ENCODE measurements around the gene GPR15LG.
A peak's percentile ranks its signal among the peaks of the same experiment; 100 is the strongest.
"Not testable (repeated sequence)": the region's sequence is repeated elsewhere in the genome, so short reads cannot be mapped to it uniquely, and the experiment has no call there.

Gene GPR15LG

DNA sequence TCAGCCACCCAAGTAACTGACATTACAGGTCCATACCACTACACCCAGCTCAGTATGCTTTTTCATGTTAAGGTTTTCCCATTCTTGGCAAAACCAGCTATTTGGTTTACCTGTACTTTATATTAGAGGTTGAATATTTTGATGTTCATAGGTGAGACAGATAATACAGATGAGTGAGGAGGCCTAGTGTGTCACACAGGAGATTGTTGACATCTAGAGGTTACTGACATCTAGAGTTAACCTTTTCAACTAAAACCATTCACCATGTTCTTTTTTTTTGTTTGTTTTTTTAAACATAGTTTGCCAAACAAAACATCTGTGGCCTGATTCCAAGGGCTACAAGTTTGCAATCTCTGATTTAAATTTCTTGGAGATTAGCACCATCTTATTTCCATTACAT lies 26.3 kb upstream of the GPR15LG start:
- Histone ChIP-seq H3K4ac (ENCODE audit: low read depth, low read length) (no peak overlapping the region), H3K14ac (ENCODE audit: low read length) (no peak overlapping the region), H2BK5ac (ENCODE audit: low read depth, low read length, poor library complexity) (no peak overlapping the region), H3K9me3 (ENCODE audit: insufficient read depth, low read depth, low read length) (no peaks in the 10 kb centered on the region), H3K27me3 (ENCODE audit: insufficient read depth, low read length) (no peaks in the 10 kb centered on the region), H3K27ac (ENCODE audit: low read depth, low read length) (no peak overlapping the region), H3K79me1 (ENCODE audit: low read length) (no peaks in the 10 kb centered on the region), H2AFZ (ENCODE audit: insufficient read depth, low read length, poor library complexity) (no peak overlapping the region), H4K91ac (ENCODE audit: low read depth, low read length) (no peak overlapping the region), H3K36me3 (ENCODE audit: control insufficient read depth in 1 of 2, insufficient read depth in 2 of 2, low read length in 2 of 2) (peaks cover 12 to 27% of the 10 kb centered on the region in 2 experiments), H3K18ac (ENCODE audit: low read length) (no peak overlapping the region), H4K12ac (ENCODE audit: low read depth, low read length) (no peak overlapping the region), H3K4me2 (ENCODE audit: low read length) (no peak overlapping the region), H2BK12ac (ENCODE audit: low read length) (no peak overlapping the region), H2AK5ac (ENCODE audit: low read length) (no peak overlapping the region), H4K8ac (ENCODE audit: low read depth, low read length) (no peak overlapping the region), H3K79me2 (ENCODE audit: control insufficient read depth, insufficient read depth, low read length, poor library complexity) (no peaks in the 10 kb centered on the region), H3K4me3 (ENCODE audit: low read depth, low read length) (no peak overlapping the region), H3K4me1 (ENCODE audit: control insufficient read depth in 1 of 2, insufficient read depth in 2 of 2, low read length in 2 of 2) (no peaks in the 10 kb centered on the region), H2BK120ac (ENCODE audit: insufficient read depth, low read length, poor library complexity) (no peak overlapping the region), H3K9ac (ENCODE audit: low read length) (no peak overlapping the region), H3K23ac (ENCODE audit: low read length) (no peak overlapping the region)
- DNase-seq = no peak

DNA sequence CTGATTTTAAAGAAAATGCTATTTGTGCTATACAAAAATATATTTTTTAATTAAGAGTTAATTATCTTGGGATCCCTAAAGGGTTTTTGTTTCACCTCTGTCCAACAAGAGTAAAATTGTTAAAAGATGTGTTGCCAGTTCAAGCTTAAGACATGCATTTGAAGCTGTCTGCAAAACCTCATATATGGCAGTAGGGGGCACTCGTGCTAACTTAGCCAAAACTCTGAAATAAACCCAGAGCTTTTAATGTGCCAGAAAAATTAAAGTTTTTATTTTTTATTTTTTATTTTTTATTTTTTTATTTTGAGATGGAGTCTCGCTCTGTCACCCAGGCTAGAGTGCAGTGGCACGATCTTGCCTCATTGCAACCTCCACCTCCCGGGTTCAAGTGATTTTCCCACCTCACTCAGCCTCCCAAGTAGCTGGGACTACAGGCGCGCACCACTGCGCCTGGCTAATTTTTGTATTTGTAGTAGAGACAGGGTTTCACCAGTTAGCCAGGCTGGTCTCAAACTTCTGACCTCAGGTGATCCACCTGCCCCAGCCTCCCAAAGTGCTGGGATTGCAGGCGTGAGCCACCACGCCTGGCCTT lies 25.5 kb upstream of the GPR15LG start:
- peak in 1 of 2 donors; percentile 63 for DNase-seq
- not testable (repeated sequence) for H4K12ac ChIP-seq (ENCODE audit: low read depth, low read length); H3K14ac ChIP-seq (ENCODE audit: low read length); H3K79me2 ChIP-seq (ENCODE audit: control insufficient read depth, insufficient read depth, low read length, poor library complexity); H3K79me1 ChIP-seq (ENCODE audit: low read length); H3K18ac ChIP-seq (ENCODE audit: low read length); H3K4me2 ChIP-seq (ENCODE audit: low read length); H2BK12ac ChIP-seq (ENCODE audit: low read length); H3K9me3 ChIP-seq (ENCODE audit: insufficient read depth, low read depth, low read length); H4K8ac ChIP-seq (ENCODE audit: low read depth, low read length); H2AFZ ChIP-seq (ENCODE audit: insufficient read depth, low read length, poor library complexity); H3K27me3 ChIP-seq (ENCODE audit: insufficient read depth, low read length); H4K91ac ChIP-seq (ENCODE audit: low read depth, low read length); H2BK120ac ChIP-seq (ENCODE audit: insufficient read depth, low read length, poor library complexity); H3K4ac ChIP-seq (ENCODE audit: low read depth, low read length); H3K27ac ChIP-seq (ENCODE audit: low read depth, low read length); H3K9ac ChIP-seq (ENCODE audit: low read length); H3K4me3 ChIP-seq (ENCODE audit: low read depth, low read length); H2BK5ac ChIP-seq (ENCODE audit: low read depth, low read length, poor library complexity); H3K23ac ChIP-seq (ENCODE audit: low read length); H3K4me1 ChIP-seq (ENCODE audit: control insufficient read depth in 1 of 2, insufficient read depth in 2 of 2, low read length in 2 of 2); H2AK5ac ChIP-seq (ENCODE audit: low read length)
- WGBS (ENCODE audit: extremely low coverage, insufficient coverage, insufficient read length) = no CpG with 5 or more reads among the region's 9 CpGs
- H3K36me3 ChIP-seq (ENCODE audit: control insufficient read depth in 1 of 2, insufficient read depth in 2 of 2, low read length in 2 of 2) = peaks cover 12 to 27% of the 10 kb centered on the region in 2 experiments

GRCh38 chr10:84149854-84150253 lies 23.7 kb upstream of the GPR15LG start:
- H3K9me3 ChIP-seq (ENCODE audit: insufficient read depth, low read depth, low read length) = no peaks in the 10 kb centered on the region

GRCh38 chr10:84152769-84153168 lies 20.8 kb upstream of the GPR15LG start:
- H3K23ac ChIP-seq (ENCODE audit: low read length) = no peak overlapping the region
- H3K18ac ChIP-seq (ENCODE audit: low read length) = no peak overlapping the region
- no peaks in the 10 kb centered on the region for H3K4me1 ChIP-seq (ENCODE audit: control insufficient read depth in 1 of 2, insufficient read depth in 2 of 2, low read length in 2 of 2)
- no peak overlapping the region for H2BK12ac ChIP-seq (ENCODE audit: low read length)
- no peak overlapping the region for H3K14ac ChIP-seq (ENCODE audit: low read length)
- peaks cover 12 to 17% of the 10 kb centered on the region in 2 experiments for H3K36me3 ChIP-seq (ENCODE audit: control insufficient read depth in 1 of 2, insufficient read depth in 2 of 2, low read length in 2 of 2)
- H2AFZ ChIP-seq (ENCODE audit: insufficient read depth, low read length, poor library complexity) = no peak overlapping the region
- no peak overlapping the region for H4K91ac ChIP-seq (ENCODE audit: low read depth, low read length)
- H2BK120ac ChIP-seq (ENCODE audit: insufficient read depth, low read length, poor library complexity) = no peak overlapping the region
- no peak overlapping the region for H3K4me3 ChIP-seq (ENCODE audit: low read depth, low read length)
- H4K8ac ChIP-seq (ENCODE audit: low read depth, low read length) = no peak overlapping the region
- no peaks in the 10 kb centered on the region for H3K27me3 ChIP-seq (ENCODE audit: insufficient read depth, low read length)
- H2BK5ac ChIP-seq (ENCODE audit: low read depth, low read length, poor library complexity) = no peak overlapping the region
- DNase-seq = no peak
- no peak overlapping the region for H3K27ac ChIP-seq (ENCODE audit: low read depth, low read length)
- H3K4ac ChIP-seq (ENCODE audit: low read depth, low read length) = no peak overlapping the region
- H3K79me1 ChIP-seq (ENCODE audit: low read length) = no peaks in the 10 kb centered on the region
- no peaks in the 10 kb centered on the region for H3K79me2 ChIP-seq (ENCODE audit: control insufficient read depth, insufficient read depth, low read length, poor library complexity)
- H3K9me3 ChIP-seq (ENCODE audit: insufficient read depth, low read depth, low read length) = no peaks in the 10 kb centered on the region
- H3K9ac ChIP-seq (ENCODE audit: low read length) = no peak overlapping the region
- H4K12ac ChIP-seq (ENCODE audit: low read depth, low read length) = no peak overlapping the region
- H2AK5ac ChIP-seq (ENCODE audit: low read length) = no peak overlapping the region
- H3K4me2 ChIP-seq (ENCODE audit: low read length) = no peak overlapping the region

More at GRCh38 chr10:84149854-84150253, 23.7 kb upstream of the GPR15LG start:
- no peaks in the 10 kb centered on the region for H3K4me1 ChIP-seq (ENCODE audit: control insufficient read depth in 1 of 2, insufficient read depth in 2 of 2, low read length in 2 of 2)
- H4K91ac ChIP-seq (ENCODE audit: low read depth, low read length) = no peak overlapping the region
- no peak overlapping the region for H2AFZ ChIP-seq (ENCODE audit: insufficient read depth, low read length, poor library complexity)
- H3K27ac ChIP-seq (ENCODE audit: low read depth, low read length) = no peak overlapping the region
- no peak overlapping the region for H2BK5ac ChIP-seq (ENCODE audit: low read depth, low read length, poor library complexity)
- H3K9ac ChIP-seq (ENCODE audit: low read length) = no peak overlapping the region
- no peak overlapping the region for H2AK5ac ChIP-seq (ENCODE audit: low read length)
- no CpG with 5 or more reads among the region's 2 CpGs for WGBS (ENCODE audit: extremely low coverage, insufficient coverage, insufficient read length)
- no peaks in the 10 kb centered on the region for H3K27me3 ChIP-seq (ENCODE audit: insufficient read depth, low read length)
- H2BK120ac ChIP-seq (ENCODE audit: insufficient read depth, low read length, poor library complexity) = no peak overlapping the region
- no peaks in the 10 kb centered on the region for H3K79me2 ChIP-seq (ENCODE audit: control insufficient read depth, insufficient read depth, low read length, poor library complexity)
- H4K8ac ChIP-seq (ENCODE audit: low read depth, low read length) = no peak overlapping the region
- H3K4ac ChIP-seq (ENCODE audit: low read depth, low read length) = no peak overlapping the region
- no peak overlapping the region for H4K12ac ChIP-seq (ENCODE audit: low read depth, low read length)
- no peak overlapping the region for H2BK12ac ChIP-seq (ENCODE audit: low read length)
- no peak for DNase-seq
- no peak overlapping the region for H3K14ac ChIP-seq (ENCODE audit: low read length)
- H3K4me3 ChIP-seq (ENCODE audit: low read depth, low read length) = no peak overlapping the region
- H3K79me1 ChIP-seq (ENCODE audit: low read length) = no peaks in the 10 kb centered on the region
- H3K36me3 ChIP-seq (ENCODE audit: control insufficient read depth in 1 of 2, insufficient read depth in 2 of 2, low read length in 2 of 2) = peaks cover 12 to 24% of the 10 kb centered on the region in 2 experiments
- H3K23ac ChIP-seq (ENCODE audit: low read length) = no peak overlapping the region
- no peak overlapping the region for H3K18ac ChIP-seq (ENCODE audit: low read length)
- no peak overlapping the region for H3K4me2 ChIP-seq (ENCODE audit: low read length)
